Suppressor macrophage treated with lipopolysaccharide for 4 hours (primary cell): Measurements from ENCODE around the gene ATP8A2.
A peak's percentile ranks its signal among the peaks of the same experiment; 100 is the strongest.

ENCODE experiments used
- DNase-seq: peaks from one replicate; pipeline ENCODE4 v3.0.0-alpha.2; 2020

Gene ATP8A2

DNA sequence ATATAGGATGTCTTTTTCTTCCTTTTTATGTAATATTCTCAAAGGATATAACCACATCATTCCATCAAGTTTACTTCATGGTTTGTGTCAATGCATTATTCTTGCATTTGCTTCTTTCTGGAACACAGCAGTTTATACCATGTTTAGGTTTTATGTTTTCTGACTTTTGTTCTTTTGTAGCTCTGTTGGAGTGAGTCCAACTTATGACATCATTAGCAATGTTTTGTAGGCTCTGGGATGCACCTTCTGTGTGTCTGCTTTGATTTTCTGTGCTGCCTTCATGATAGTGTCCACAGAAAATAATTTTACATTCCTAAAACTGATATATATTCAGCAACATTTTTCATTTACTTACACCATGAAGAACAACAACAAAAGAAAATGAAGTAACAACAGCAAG is 611.1 kb downstream of the ATP8A2 start:
- DNase-seq, result no peak

DNA sequence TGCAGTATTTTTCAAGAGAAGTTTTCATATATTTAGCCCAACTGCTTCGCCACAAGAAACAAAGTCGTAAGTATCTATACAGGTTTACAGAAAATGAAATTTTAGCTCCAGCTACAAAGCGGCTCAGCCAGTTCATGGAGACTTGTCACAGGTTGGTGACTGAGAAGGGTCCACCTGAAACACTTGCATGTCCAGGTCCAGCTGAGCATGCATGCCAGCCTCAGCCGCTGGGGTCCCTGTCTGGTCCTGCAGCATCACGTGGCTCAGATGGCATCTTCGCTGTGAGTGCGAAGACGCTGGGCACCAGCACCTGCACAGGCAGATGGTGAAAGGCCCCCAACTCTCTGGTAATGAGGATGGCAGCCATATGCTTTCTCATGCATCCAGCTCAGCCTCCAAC is 616.2 kb downstream of the ATP8A2 start:
- no peak for DNase-seq

DNA sequence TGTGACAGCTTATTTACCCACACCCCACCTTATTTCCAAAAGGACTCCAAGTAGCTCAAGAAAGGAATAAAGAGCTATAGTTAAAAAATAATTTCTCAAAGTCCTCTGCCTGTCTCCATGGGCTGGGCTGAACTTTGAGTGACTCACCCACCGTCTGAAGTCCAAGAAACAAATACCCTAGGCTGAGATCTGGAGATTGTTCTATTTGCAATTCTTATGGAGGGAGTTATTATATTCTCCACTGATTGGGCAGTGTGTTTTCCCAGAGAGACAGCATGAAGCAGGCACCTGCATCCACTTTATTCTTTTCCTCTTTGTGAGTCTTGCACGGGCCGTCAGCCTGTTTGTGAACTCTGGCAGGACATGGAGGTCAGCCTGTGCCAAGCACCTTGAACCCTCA is 616.9 kb downstream of the ATP8A2 start:
- DNase-seq, result no peak

DNA sequence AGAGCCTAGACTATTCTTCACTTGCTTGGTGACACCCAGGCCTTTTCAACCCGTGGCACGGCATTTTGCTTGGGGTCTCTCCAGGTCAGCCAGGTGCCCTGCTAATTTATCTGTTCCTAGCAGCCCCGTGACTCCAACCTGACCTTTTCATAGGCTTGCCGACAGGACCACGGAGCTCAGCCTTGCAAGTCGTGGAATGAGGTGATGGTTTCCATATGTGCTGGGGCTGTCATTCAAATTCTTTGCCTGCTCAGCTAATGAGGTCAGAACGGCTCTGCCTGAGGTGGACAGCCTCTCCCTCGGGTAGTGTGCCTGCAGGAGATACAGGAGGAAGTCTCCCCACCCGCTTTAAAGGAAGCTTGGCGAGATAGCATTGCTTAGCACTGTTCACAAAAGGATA is 619.0 kb downstream of the ATP8A2 start:
- no peak for DNase-seq

DNA sequence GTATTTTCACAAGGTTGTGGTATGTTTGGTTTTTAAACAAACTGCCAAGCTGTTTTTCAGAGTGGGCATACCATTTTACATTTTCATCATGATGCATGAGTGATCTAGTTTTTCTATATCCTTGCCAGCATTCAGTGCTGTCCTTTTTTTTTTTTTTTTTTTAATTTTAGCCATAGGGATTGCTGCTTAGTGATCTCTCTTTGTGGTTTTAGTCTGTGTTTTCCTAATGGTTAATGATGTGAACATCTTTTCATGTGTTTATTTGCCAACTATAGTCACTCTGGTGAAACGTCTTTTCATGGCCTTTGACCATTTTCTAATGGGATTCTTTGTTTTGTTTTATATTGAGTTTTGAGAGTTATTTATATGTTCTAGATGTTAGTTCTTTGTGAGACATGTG is 620.3 kb downstream of the ATP8A2 start:
- DNase-seq, result no peak

DNA sequence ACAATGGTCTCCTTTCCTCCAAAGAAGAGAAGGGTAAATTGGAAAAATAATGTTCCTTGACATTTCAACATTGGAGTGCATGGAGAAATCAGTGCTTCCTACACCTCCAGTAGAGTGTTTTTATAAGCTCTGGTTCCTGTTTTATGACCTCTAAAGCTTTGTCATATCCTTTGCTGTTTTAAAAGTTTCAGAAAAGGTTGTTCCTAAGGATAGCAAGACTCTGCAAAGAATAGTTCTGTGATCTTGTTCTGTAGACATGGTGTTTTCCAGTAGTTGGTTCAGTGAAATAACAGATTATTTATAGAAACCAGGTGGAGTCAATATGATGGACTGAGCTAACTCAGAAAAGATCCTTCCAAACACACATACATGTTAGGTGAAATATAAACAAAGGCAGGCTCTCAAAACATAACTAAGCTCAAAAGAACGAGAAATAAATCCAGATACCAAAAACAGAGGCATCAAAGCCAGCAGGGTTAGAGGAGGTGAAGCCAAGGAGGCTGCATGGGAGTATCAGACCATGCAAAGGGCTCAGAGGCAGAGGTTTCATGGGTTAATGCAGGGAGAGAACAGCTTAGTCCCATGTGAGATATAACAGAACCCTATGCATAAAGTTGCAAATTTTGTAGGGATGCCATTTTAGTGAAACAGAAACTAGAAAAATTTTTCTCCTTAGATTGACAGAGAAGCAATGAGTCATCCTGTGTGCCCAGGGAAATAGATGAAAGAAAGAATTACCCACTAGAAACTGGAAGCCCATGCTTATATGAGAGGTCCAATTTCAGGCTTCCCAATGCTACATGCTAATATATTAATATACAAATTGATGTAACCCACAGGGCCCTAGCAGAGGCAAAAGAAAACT is 635.7 kb downstream of the ATP8A2 start:
- DNase-seq, result peak; percentile 9

DNA sequence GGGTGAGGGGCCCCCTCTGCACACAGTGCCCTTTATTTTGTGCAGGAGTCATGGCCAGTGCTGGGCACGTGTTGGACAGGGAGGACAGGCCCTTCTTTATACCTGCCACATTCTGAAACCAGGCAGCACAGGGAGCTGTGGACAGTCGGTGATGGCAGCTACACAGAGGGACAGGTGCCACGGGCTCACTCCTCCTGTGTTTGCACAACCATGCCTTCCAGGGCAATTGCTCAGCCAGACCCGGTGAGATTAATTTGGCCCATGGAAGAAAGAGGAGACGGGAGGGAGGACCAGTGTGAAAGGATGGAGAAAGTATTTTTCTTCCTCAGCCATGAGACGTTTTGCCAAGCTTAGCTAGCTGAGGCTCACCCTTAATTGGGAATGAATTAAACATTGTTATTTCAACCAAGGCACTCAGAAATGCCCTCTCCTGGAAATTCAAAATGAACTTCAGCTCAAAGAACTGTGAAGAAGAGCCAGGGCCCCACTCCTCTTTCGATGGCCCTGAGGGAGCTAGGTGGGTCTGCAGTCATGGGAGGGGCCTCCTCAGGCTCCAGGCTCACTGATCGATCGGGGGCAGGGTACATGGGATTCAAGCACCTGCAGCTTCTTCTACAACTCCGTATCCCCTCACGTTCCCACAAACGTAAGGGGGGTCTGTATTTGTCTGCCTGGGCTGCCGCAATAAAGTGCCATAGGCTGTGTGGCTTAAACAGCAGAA is 638.9 kb downstream of the ATP8A2 start:
- DNase-seq, result no peak

DNA sequence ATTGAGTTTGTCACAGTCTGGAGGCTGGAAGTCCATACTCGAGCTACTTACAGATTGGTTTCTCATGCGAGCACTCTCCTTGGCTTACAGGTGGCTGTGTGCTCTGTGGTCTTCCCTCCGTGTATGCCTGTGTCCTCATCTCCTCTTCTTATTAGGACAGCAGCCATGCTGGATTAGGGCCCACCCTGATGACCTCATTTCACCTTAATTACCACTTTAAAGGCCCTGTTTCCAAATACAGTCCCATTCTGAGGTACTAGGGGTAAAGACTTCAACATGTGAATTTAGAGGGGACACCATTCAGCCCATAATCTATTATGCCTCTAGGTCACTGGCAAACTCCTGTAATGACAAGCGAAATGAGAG is 639.4 kb downstream of the ATP8A2 start:
- DNase-seq, result no peak

DNA sequence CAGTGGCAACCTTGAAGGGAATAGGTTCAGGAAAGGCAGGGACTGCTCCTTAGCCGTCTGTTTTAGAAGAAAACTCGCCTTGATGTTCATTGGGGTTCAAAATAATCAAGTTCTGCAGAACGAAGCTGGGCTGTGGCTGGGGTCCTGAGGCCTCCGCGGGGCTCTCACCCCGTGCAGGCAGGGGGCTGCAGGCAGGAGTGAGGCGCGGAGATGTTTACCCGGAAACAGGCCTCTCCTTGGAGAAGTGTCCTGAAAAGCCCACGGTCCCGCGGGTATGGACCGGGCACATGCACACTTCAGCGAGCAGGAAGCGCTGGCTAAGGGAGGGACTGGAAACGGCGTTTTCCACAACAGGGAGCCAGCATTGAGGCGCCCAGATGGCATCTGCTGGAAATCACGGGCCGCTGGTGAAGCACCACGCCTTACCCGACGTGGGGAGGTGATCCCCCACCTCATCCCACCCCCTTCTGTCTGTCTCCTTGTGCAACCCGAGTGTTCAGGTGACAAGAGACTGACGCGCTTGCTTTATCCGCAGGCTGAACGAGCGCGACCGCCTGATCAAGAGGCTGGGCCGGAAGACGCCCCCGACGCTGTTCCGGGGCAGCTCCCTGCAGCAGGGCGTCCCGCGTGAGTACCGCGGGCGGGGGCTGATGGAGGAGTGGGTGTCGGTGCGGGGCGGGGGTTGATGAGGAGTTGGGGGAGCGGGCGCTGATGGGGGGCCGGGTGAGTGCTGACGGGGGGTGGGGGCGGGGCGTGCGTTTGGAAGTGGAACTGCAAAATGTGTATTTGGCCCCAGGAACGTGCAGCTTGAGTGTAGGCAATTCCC is 640.4 kb downstream of the ATP8A2 start:
- DNase-seq, result peak; percentile 1

DNA sequence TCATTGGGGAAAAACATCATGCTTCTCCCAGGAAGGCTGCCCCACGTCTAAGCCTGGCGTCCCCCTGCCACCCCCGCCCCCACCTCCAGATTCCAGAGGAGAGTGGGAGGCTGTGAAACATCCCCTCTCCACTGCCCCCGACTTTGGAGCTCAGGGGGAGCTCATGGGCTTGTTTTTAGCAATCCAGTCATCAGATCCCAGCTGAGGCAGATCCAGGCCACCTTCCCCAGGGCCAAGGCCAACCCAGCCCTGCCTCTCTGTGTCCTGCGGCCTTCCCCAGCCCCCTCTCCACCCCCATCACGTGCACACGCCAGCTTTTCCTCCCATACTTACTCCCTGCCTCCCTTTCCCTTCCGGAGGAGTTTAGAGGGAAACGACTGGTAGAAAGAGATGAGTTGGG is 641.2 kb downstream of the ATP8A2 start:
- no peak for DNase-seq

DNA sequence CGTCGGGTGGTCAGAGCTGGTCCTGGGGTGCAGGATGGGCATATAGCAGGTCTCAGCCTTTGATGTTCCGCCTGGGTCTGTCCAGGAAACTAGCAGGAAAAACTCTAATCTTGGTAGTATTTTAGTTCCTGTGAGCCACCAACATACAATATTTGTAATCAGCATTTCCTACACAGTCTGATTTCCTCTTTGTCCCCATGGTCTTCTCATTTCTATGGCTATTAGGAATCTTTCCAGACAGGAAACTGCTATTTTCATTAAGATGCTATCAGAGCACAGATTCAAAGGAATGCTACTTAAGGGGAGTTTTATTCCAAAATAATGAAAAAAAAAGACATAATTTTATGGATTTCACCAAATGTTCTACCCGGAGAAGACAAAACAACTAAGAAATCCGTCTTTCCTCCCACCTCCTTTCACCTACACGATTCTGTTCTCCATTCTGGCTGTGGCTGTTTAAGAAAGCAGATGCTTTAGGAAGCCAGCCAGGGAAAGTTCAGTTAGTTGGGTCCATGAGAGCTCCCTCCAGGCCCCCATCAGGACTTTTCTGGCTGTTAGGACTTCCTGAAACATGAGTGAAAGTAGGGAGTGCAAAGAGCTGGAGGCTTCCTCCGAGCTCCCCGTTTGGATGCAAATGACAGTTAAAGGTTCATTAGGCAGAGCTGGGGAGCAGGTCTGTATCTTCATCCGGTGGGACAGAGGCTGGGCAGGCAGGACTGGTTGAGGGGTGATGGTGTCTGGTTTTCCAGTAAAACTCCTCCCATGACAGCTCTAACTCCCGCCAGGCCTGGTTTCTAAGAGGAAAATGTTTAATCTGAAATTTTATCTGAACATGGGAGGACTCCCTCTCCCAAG is 643.7 kb downstream of the ATP8A2 start:
- DNase-seq, result no peak

DNA sequence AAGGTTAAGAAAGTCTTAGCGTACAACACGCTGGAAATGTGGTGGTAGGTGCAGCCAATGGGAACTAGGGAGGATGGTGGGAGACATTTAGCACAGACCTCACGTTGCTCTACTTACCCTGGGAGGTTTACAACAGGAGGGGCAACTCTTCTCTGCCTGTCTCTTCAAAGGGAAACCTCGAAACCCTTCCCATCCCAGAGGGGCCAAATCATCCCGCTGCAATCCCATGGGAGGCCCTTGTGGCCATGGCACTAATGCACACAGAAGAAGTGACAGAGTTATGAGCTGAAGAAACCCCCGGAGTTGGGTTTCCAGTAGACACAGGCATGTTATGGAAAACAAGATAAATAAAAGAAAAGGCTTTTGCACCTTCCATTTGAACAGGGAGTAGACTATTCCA is 644.4 kb downstream of the ATP8A2 start:
- no peak for DNase-seq

DNA sequence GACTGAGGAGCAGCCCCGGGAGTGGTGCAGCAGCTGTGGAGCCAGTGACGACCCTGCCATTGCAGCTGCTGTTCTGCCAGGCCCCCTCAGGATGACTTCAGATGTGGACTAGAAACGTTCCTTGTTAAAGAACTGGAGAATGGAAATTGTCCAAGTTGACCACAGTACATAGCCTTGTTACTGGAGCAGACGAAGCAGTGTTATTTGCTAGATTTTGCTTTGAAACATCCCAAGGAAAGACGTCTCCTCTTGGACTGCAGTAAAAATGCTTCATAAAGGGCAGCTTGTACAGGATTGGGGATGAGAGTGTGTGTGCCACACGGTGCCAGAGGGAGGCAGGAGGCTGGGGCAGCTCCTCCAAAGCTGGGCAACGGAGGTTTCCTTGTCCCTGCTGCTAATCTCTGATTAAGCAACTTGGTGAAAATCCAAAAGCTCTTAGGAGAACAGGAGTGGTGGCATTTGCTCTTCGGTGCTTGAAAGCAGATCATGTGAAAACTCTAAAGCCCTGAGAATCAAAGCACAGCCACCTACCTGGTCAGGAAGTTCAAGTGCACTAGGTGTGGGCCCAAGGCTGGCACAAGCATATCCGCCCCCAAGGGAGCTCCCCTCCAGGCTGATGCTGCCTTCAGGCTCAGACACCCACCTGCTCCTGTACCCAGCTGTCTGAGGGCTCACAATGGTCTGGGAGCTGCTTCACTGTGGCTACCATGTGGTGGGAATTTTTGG is 645.6 kb downstream of the ATP8A2 start:
- DNase-seq, result no peak

DNA sequence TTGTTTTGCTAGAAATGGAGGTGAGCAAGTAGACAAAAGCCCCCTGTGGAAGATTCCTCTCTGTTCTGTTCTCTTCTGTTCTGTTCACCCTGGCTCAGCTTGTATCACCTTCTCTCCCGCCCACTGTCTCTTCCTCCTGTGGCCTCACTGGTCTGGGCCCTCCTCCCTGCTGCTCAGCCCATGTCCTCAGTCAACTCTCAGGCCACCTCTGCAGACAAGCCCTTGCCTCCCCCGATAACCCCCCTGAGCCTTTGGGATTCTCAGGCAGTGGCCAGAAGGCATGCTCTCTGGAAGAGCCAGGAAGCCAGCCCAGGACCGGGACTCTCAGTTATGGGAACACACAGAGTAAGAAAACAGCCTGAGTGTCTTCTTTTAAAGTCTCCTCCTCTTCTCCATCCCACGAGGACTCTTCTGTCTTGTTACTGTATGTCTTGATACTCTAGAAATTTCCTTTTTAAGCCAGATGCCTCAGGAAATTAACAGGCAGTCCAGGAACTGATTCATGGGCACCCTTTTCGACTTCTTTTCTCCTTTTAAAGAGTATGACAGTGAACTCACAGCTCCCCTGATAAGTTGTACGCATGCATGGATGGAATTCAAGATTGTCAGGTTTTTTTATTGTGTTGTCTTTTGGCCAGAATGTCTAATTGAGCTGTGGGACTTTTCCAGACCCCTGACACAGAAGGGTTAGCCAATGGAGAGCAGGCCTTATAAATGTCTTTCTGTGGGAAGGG is 646.3 kb downstream of the ATP8A2 start:
- DNase-seq, result no peak

DNA sequence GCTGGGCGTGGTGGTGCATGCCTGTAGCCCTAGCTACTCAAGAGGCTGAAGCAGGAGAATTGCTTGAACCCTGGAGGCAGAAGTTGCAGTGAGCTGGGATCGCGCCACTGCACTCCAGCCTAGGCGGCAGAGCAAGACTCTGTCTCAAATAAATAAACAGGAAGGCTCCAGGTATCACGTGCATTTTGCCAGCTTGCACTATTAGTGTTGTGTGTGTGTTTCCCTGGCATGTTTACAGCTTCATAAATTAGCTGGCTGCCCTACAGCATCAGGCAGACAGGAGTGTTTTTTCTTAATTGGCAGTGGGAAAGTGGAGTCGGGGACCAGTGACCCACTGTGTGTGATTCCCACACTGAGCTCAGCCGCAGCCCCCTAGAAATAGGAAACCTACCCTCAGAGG is 647.5 kb downstream of the ATP8A2 start:
- no peak for DNase-seq

DNA sequence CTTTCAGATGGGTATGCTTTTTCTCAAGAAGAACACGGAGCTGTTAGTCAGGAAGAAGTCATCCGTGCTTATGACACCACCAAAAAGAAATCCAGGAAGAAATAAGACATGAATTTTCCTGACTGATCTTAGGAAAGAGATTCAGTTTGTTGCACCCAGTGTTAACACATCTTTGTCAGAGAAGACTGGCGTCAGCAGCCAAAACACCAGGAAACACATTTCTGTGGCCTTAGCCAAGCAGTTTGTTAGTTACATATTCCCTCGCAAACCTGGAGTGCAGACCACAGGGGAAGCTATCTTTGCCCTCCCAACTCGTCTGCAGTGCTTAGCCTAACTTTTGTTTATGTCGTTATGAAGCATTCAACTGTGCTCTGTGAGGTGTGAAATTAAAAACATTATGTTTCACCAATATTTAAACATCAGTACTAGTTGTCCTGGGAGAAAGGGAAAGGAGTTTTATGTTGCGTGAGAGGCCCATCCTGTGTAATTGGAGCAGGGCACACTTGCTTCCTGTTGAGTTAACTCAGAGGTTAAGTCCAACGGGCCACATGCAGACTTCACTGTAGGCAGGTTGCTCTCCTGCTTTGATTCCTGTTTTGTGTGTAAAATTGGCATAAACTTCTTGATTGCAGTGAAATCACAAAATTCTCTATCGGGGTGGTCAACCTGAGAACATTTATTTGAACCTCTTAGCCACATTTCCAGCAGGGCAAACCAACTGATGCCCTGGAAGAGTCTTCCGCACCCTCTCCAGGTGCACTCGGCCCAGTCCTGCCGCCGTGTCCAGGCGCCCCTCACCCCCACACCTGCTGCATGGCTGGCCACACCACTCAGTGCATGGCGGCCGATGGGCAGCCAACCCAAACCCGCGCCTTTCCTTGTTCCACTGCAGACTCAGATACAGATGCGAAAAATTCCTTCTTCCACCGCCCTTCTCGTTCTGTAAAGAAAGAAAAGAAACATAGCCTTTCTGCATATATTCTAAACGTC is 648.4 kb downstream of the ATP8A2 start:
- no peak for DNase-seq

DNA sequence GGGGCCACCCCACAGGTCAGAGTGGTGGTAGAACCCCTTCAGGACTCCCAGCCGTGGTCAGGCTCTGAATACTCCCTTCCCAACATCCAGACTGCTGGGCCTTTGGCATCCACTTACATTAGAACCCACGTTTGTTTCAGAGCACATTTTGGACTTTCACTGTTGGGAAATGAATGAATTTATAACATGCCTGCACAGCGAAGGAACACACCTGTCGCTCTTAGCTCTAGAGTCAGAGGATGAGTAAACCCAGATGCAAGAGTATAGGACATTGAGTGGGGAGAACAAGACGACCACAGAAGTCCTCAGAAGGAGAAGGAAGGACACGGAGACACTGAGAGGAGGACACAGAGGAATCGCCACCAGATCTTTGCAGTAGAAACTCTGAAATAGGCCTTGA is 649.1 kb downstream of the ATP8A2 start:
- DNase-seq, result no peak

DNA sequence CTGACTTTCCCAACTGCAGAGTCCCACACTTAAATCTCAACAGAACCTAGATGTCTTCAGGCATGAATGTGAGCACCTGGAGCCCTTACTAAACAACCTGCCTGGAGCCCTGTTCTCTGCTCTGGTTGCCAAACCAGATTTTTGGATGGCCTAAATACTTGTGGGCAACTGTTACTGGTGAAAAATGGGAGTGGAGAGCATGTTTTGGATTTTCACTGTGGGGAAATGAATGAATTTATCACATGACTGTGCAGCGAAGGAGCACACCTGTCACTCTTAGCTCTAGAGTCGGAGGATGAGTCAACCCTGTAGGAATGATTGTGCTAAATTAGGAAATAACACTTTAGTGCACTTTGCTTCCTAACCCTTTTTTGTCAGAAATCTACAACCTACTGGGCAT is 649.7 kb downstream of the ATP8A2 start:
- DNase-seq, result no peak

DNA sequence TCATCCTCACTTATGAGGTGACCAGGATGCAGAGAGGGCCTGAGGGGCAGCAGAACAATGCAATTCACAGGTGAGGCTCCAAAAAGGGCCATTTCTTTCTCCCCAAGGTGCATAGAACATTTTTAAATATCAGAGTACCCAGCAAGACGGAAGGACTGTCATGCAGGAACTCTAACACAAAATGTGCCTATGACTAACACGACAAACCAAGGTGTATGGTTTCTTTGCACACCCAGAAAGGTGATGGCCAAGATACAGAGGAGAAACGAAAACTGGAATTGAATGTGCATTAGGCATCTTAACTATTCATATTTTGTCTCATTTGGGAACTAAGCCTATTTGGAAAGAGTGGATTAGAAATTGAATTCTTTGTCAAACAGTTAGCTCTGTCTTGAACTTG is 650.2 kb downstream of the ATP8A2 start:
- no peak for DNase-seq
